Ovary (tissue), 10 donors: ENCODE data around the gene SERINC4. TPM values are rescaled to one million over a fixed set of nuclear protein-coding genes. Genes with fewer than 3 reads are reported as not detected.
"Not testable (repeated sequence)": the region's sequence is repeated elsewhere in the genome, so short reads cannot be mapped to it uniquely, and the experiment has no call there.

Source experiments
- DNase-seq, 5 donors: peaks; one replicate each; pipeline ENCODE4 v3.0.0-alpha.2; 2019 to 2020
- H3K27ac ChIP-seq, 2 donors: fragments of 200-600 bp; one replicate each; pipeline versions ENCODE4 v1.5.1 to v1.8.0; 2019 to 2022
- H3K27me3 ChIP-seq: fragments of 200-600 bp; one replicate; pipeline ENCODE4 v1.8.0; 2022
- H3K36me3 ChIP-seq: fragments of 200-600 bp; sonication (generic); one replicate; pipeline ENCODE4 v1.5.1; 2019
- H3K4me1 ChIP-seq: one replicate; pipeline ENCODE4 v1.8.1; 2013; ENCODE audit warnings: mild to moderate bottlenecking, moderate library complexity; ENCODE audit not compliant: insufficient read depth
- H3K4me3 ChIP-seq: fragments of 200-600 bp; sonication (generic); one replicate; pipeline ENCODE4 v1.5.1; 2017
- H3K9me3 ChIP-seq, 2 donors: fragments of 200-600 bp in 1 of 2; sonication (generic) in 1 of 2; one replicate each; pipeline versions ENCODE4 v1.5.1 to v1.8.1; 2013 to 2019; ENCODE audit warnings: mild to moderate bottlenecking in 1 of 2, moderate library complexity in 1 of 2
- CTCF ChIP-seq, 3 donors: fragments of 450-650 bp in 2 of 3; fragments of 200-600 bp in 1 of 3; IDR thresholded peaks; one replicate each; pipeline versions ENCODE4 v1.5.1 to v1.8.0; 2016 to 2022; ENCODE audit warnings: antibody characterized with exemption in 3 of 3, mild to moderate bottlenecking in 1 of 3
- EP300 ChIP-seq: sonication (generic); formaldehyde crosslinking; IDR thresholded peaks from one replicate; pipeline ENCODE4 v1.6.1; 2017; ENCODE audit warnings: antibody characterized with exemption
- POLR2A ChIP-seq: fragments of 450-650 bp; IDR thresholded peaks from one replicate; pipeline ENCODE4 v1.6.1; 2017; ENCODE audit warnings: antibody characterized with exemption, mild to moderate bottlenecking, moderate library complexity
- WGBS, 3 donors: extraction: QIAGEN DNeasy Blood & Tissue Kit in 1 of 3; methylation state at CpG; one replicate each; pipeline versions ENCODE4 v1.1.5 to v1.1.7; 2013 to 2017; 5-methylcytosine and 5-hydroxymethylcytosine counted together
- intact Hi-C, 4 donors: fragments of 100-400 bp; cut with DNase I; formaldehyde crosslinking; loops; one replicate each; pipeline versions ENCODE4 v1.11.0 to v1.15.1; 2022 to 2023
- long read RNA-seq, 3 donors: library from polyadenylated mRNA in 2 of 3; unstranded in 2 of 3; transcript quantifications; one replicate each; pipeline ENCODE4 v2.0.0 and lab custom pipeline, GENCODE V29; 2021 to 2026
- polyA plus RNA-seq, 2 donors: library from polyadenylated mRNA; stranded (reverse); fragments of 200-250 nt in 1 of 2; fragments of 350-450 nt in 1 of 2; fragmentation: Illumina TruSeq in 1 of 2; extraction: RNeasy Lipid Tissue Mini Kit (QIAGEN cat#74804) in 1 of 2; gene quantifications; one replicate each; pipeline ENCODE4 v1.2.3, GENCODE V29; 2013 to 2014
- total RNA-seq, 7 donors: library from RNA; depleted of rRNA in 2 of 7; stranded (reverse); fragments of >200 nt in 2 of 7; fragmentation: NEBNext Ultra II Directional in 3 of 7; extraction: Animal tissue kit (Norgen Biotek cat#: 25700) in 3 of 7; gene quantifications; one replicate each; pipeline versions ENCODE4 v1.1.0 to v1.2.4, GENCODE V29; 2016 to 2023
- donor health status: DM: no; HTN: no; CAD: no; lungs with moderate emphysema.
- donor health status: DM: no; HTN: no; CAD: no.
- donor health status: Bipolar disorder and iron deficiency.
- donor health status: DM: yes; HTN: yes; CAD: no.
- donor health status: DM: no; HTN: no; CAD: no.
- donor health status: DM: yes; HTN: yes; CAD: no.

The SERINC4 gene
- total RNA-seq (under 1 TPM in 5 of 7 donors, not detected in 2; 0.07 to 0.36 (median 0.18) TPM), polyA plus RNA-seq (under 1 TPM in 1 of 2 donors, not detected in 1; 0.39 TPM)
- long read RNA-seq, donor 1, partial matches to known transcripts, result 0 of 2 reads
- long read RNA-seq, donor 1, other reads (novel, unspliced or antisense), result 2 of 2 reads
- long read RNA-seq, donor 2, result 0 reads
- long read RNA-seq, donor 3, result 0 reads

GRCh38 chr15:43799945-43800285 lies at the start of gene SERINC4:
SERINC4 (minus strand) TSS chr15:43800220; CDS start chr15:43799986, 234 bp downstream.
- DNase-seq, result peak in 2 of 5 donors; percentile 44 to 53
- intact Hi-C loops, result no loop called here
- no peaks in the 10 kb centered on the region for H3K27me3 ChIP-seq
- 85 to 96% (median 93%) methylated on average over 8 of the region's 8 CpGs for WGBS, 3 donors
- TF ChIP-seq POLR2A (no peak), CTCF (IDR thresholded peaks at IDR 0.05) (no peak), EP300 (no peak)
- peak within 1 kb of the TSS; percentile 92 to 94 for H3K27ac ChIP-seq
- no peaks in the 10 kb centered on the region for H3K9me3 ChIP-seq
- H3K4me3 ChIP-seq, result peak within 1 kb of the TSS; percentile 85
- peaks cover 6% of the 10 kb centered on the region for H3K4me1 ChIP-seq
- no peaks in the 10 kb centered on the region for H3K36me3 ChIP-seq

DNA sequence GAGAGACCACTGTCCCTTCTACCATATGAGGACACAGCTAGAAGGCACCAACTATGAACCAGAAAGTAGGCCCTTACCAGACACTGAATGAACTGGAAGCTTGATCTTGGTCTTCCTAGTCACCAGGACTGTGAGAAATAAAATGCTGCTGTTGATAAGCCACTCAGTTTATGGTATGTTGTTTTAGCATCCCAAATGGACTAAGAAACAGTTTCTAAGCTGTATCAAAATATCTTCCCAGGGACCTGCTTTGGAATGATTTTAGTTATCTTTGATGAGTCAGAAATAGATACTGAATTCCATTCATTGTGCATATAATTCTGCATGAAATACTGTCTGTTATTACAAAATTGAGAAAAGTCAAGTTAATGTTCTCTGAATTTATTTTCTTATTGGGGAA lies 45.4 kb upstream of the SERINC4 start:
- no peaks in the 10 kb centered on the region for H3K36me3 ChIP-seq
- no peak for DNase-seq
- intact Hi-C loops, result no loop called here

GRCh38 chr15:43832485-43832884 lies 32.5 kb upstream of the SERINC4 start:
- not testable (repeated sequence) for DNase-seq

More for the DNA sequence above, 45.4 kb upstream of the SERINC4 start:
- TF ChIP-seq POLR2A, result no peak
- no peak for TF ChIP-seq EP300
- no peak for TF ChIP-seq CTCF (IDR thresholded peaks at IDR 0.05)
- H3K27ac ChIP-seq, result no peak overlapping the region
- H3K27me3 ChIP-seq, result no peaks in the 10 kb centered on the region
- H3K4me1 ChIP-seq, result no peaks in the 10 kb centered on the region
- no peak overlapping the region for H3K4me3 ChIP-seq
- no peaks in the 10 kb centered on the region for H3K9me3 ChIP-seq

GRCh38 chr15:43831519-43832052 lies 31.6 kb upstream of the SERINC4 start:
- H3K27me3 ChIP-seq, DNase-seq, H3K9me3 ChIP-seq, H3K4me1 ChIP-seq, H3K27ac ChIP-seq, intact Hi-C loops, H3K36me3 ChIP-seq, H3K4me3 ChIP-seq: not testable (repeated sequence)
- WGBS, 3 donors, result 91 to 94% (median 93%) methylated on average over 14 of the region's 14 CpGs

More at GRCh38 chr15:43832485-43832884, 32.5 kb upstream of the SERINC4 start:
- 89 to 93% (median 90%) methylated on average over 6 of the region's 6 CpGs for WGBS, 3 donors
- H3K4me1 ChIP-seq, H3K4me3 ChIP-seq, H3K27me3 ChIP-seq, H3K27ac ChIP-seq, H3K36me3 ChIP-seq, intact Hi-C loops, H3K9me3 ChIP-seq: not testable (repeated sequence)

DNA sequence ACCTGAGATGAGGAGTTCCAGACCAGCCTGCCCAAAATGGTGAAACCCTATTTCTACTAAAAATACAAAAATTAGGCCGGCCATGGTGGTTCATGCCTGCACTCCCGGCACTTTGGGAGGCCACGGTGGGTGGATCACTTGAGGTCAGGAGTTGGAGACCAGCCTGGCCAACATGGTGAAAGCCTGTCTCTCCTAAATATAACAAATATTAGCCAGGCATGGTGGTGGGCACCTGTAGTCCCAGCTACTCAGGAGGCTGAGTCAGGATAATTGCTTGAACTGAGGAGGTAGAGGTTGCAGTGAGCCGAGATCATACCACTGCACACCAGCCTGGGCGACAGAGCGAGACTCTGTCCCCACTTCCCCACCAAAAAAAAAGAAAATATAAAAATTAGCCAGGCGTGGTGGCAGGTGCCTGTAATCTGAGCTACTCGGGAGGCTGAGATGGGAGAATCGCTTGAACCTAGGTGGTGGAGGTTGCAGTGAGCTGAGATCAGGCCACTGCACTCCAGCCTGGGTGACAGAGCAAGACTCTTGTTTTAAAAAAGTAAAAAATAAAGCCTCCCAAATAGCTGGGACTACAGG lies 30.8 kb upstream of the SERINC4 start:
- H3K27me3 ChIP-seq, H3K4me3 ChIP-seq, H3K27ac ChIP-seq, H3K4me1 ChIP-seq, H3K36me3 ChIP-seq, DNase-seq, H3K9me3 ChIP-seq, intact Hi-C loops: not testable (repeated sequence)
- WGBS, 3 donors, result 95 to 96% (median 96%) methylated on average over 9 of the region's 9 CpGs

GRCh38 chr15:43829951-43830540 lies 30.0 kb upstream of the SERINC4 start:
- H3K27ac ChIP-seq, H3K9me3 ChIP-seq, H3K36me3 ChIP-seq, intact Hi-C loops, H3K4me1 ChIP-seq, H3K4me3 ChIP-seq, H3K27me3 ChIP-seq, DNase-seq: not testable (repeated sequence)
- 96 to 97% (median 97%) methylated on average over 9 of the region's 9 CpGs for WGBS, 3 donors
